Measurements from ENCODE around the gene WSCD2.

Gene WSCD2

GRCh38 chr12:108170164-108170563, 41.1 kb downstream of the WSCD2 start:
- DNase-seq: no peak

GRCh38 chr12:108172033-108172432, 42.9 kb downstream of the WSCD2 start:
- no peak for DNase-seq

GRCh38 chr12:108173160-108173559, 44.1 kb downstream of the WSCD2 start:
- DNase-seq: no peak

- no peak for DNase-seq
These were observed 44.8 kb downstream of the WSCD2 start for GRCh38 chr12:108173892-108174291.

- DNase-seq: no peak
These were observed 45.6 kb downstream of the WSCD2 start for GRCh38 chr12:108174641-108175040.

GRCh38 chr12:108175310-108175709, 46.2 kb downstream of the WSCD2 start:
- DNase-seq: no peak

GRCh38 chr12:108176292-108176691, 47.2 kb downstream of the WSCD2 start:
- DNase-seq: no peak

GRCh38 chr12:108177131-108177530, 48.0 kb downstream of the WSCD2 start:
- DNase-seq: no peak

- DNase-seq: no peak
These were observed 50.2 kb downstream of the WSCD2 start for GRCh38 chr12:108179305-108179704.

GRCh38 chr12:108180255-108181094, 51.4 kb downstream of the WSCD2 start:
- no peak for DNase-seq

GRCh38 chr12:108181095-108181454, 52.0 kb downstream of the WSCD2 start:
- no peak for DNase-seq

GRCh38 chr12:108182096-108182495, 53.0 kb downstream of the WSCD2 start:
- no peak for DNase-seq

- DNase-seq: no peak
These were observed 55.9 kb downstream of the WSCD2 start for GRCh38 chr12:108185002-108185401.

GRCh38 chr12:108187831-108188230, 58.7 kb downstream of the WSCD2 start:
- no peak for DNase-seq

GRCh38 chr12:108190529-108190928, 61.4 kb downstream of the WSCD2 start:
- no peak for DNase-seq

- no peak for DNase-seq
These were observed 62.0 kb downstream of the WSCD2 start for GRCh38 chr12:108191086-108191485.

- no peak for DNase-seq
These were observed 62.9 kb downstream of the WSCD2 start for GRCh38 chr12:108191938-108192337.

GRCh38 chr12:108193493-108193892, 64.4 kb downstream of the WSCD2 start:
- DNase-seq: no peak

- DNase-seq: no peak
These were observed 64.8 kb downstream of the WSCD2 start for GRCh38 chr12:108193917-108194316.

GRCh38 chr12:108194585-108194984, 65.5 kb downstream of the WSCD2 start:
- DNase-seq: no peak

GRCh38 chr12:108196319-108196718, 67.2 kb downstream of the WSCD2 start:
- no peak for DNase-seq

- DNase-seq: no peak
These were observed 67.8 kb downstream of the WSCD2 start for GRCh38 chr12:108196921-108197320.

- DNase-seq: no peak
These were observed 69.0 kb downstream of the WSCD2 start for GRCh38 chr12:108198043-108198442.

GRCh38 chr12:108199106-108199505, 70.0 kb downstream of the WSCD2 start:
- DNase-seq: no peak

GRCh38 chr12:108201808-108202207, 72.7 kb downstream of the WSCD2 start:
- no peak for DNase-seq
